Cardiac fibroblast (primary cell): ENCODE results near the gene HAUS5.
A peak's percentile ranks its signal among the peaks of the same experiment; 100 is the strongest.

Source experiments
- DNase-seq, 2 donors: peaks; one replicate each; pipeline versions ENCODE4 v3.0.0 to v3.0.0-alpha.2; 2010; ENCODE audit warnings: low read depth in 2 of 2
- H3K4me3 ChIP-seq, 2 donors: replicated peaks in 1 of 2; 1 replicate in 1 of 2; 2 replicates in 1 of 2; pipeline ENCODE4 v1.5.1; 2011; ENCODE audit warnings: low read depth in 2 of 2, low read length in 2 of 2, mild to moderate bottlenecking in 2 of 2, moderate library complexity in 1 of 2
- TF ChIP-seq, protein P1 (sequence below): IDR thresholded peaks from one replicate; pipeline ENCODE4 v1.5.1; 2011; ENCODE audit warnings: low read depth, mild to moderate bottlenecking, low read length, inconsistent platforms

The HAUS5 gene

GRCh38 chr19:35642312-35642711, 29.8 kb downstream of the HAUS5 start:
- no peak overlapping the region for H3K4me3 ChIP-seq
- DNase-seq: no peak
- TF ChIP-seq, protein P1, sequence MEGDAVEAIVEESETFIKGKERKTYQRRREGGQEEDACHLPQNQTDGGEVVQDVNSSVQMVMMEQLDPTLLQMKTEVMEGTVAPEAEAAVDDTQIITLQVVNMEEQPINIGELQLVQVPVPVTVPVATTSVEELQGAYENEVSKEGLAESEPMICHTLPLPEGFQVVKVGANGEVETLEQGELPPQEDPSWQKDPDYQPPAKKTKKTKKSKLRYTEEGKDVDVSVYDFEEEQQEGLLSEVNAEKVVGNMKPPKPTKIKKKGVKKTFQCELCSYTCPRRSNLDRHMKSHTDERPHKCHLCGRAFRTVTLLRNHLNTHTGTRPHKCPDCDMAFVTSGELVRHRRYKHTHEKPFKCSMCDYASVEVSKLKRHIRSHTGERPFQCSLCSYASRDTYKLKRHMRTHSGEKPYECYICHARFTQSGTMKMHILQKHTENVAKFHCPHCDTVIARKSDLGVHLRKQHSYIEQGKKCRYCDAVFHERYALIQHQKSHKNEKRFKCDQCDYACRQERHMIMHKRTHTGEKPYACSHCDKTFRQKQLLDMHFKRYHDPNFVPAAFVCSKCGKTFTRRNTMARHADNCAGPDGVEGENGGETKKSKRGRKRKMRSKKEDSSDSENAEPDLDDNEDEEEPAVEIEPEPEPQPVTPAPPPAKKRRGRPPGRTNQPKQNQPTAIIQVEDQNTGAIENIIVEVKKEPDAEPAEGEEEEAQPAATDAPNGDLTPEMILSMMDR: no peak

GRCh38 chr19:35642798-35643254, 30.3 kb downstream of the HAUS5 start:
- peak overlapping the region; percentile 56 to 59 for H3K4me3 ChIP-seq
- DNase-seq: no peak
- TF ChIP-seq, protein P1: no peak

GRCh38 chr19:35643255-35644205, 31.0 kb downstream of the HAUS5 start:
- peak; percentile 81 to 88 for DNase-seq
- peak overlapping the region; percentile 56 to 59 for H3K4me3 ChIP-seq
- TF ChIP-seq, protein P1: no peak

DNA sequence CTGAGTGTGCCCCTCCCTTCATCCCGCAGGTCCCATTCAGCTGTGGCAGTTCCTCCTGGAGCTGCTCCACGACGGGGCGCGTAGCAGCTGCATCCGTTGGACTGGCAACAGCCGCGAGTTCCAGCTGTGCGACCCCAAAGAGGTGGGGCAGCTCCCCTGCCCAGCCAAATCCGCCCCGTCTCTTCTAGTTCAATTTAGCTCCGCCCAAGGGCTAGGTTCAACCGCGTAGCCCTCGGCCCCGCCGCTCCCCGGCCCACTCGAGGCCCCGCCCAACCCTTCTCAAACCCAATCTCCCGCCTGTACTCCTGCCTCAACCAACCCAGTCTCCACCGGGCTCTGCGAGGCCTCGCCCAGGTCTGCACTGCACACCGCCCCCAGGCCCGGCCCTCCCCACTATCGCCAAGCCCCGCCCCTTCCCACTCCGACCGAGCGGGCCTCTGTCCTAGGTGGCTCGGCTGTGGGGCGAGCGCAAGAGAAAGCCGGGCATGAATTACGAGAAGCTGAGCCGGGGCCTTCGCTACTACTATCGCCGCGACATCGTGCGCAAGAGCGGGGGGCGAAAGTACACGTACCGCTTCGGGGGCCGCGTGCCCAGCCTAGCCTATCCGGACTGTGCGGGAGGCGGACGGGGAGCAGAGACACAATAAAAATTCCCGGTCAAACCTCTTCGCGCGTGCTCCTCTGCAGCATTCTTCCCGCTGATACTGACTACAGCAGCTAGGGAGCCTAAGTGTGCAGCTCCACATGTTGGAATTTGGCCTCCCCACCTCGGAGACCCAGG, 31.9 kb downstream of the HAUS5 start:
- TF ChIP-seq, protein P1: no peak
- H3K4me3 ChIP-seq: peak overlapping the region; percentile 56 to 59
- DNase-seq: peak; percentile 94 to 97

- peak overlapping the region; percentile 56 to 59 for H3K4me3 ChIP-seq
- TF ChIP-seq, protein P1: no peak
- DNase-seq: peak; percentile 57 to 65
Observed at GRCh38 chr19:35644987-35645679, 32.6 kb downstream of the HAUS5 start.
